Esophagus (tissue), 2 donors: Measurements from ENCODE around the gene TBC1D9. TPM values are rescaled to one million over a fixed set of nuclear protein-coding genes. Genes with fewer than 3 reads are reported as not detected.

Experiments
- H3K27ac ChIP-seq, 2 donors: one replicate each; pipeline ENCODE4 v1.5.1; 2013; ENCODE audit warnings: low read depth in 2 of 2, mild to moderate bottlenecking in 2 of 2, inconsistent platforms in 1 of 2, low read length in 1 of 2, moderate library complexity in 1 of 2
- H3K27me3 ChIP-seq, 2 donors: one replicate each; pipeline ENCODE4 v1.6.1; 2013; ENCODE audit warnings: low read length in 2 of 2, control low read depth in 1 of 2, mild to moderate bottlenecking in 1 of 2; ENCODE audit not compliant: insufficient read depth in 2 of 2, control insufficient read depth in 1 of 2
- H3K36me3 ChIP-seq, 2 donors: one replicate each; pipeline ENCODE4 v1.6.1; 2013; ENCODE audit warnings: low read length in 1 of 2; ENCODE audit not compliant: control insufficient read depth in 2 of 2, insufficient read depth in 2 of 2
- H3K4me1 ChIP-seq, 2 donors: one replicate each; pipeline ENCODE4 v1.6.1; 2013; ENCODE audit warnings: low read length in 1 of 2; ENCODE audit not compliant: control insufficient read depth in 2 of 2, insufficient read depth in 2 of 2
- H3K4me3 ChIP-seq, 2 donors: one replicate each; pipeline ENCODE4 v1.5.1; 2013; ENCODE audit warnings: low read length in 2 of 2, mild to moderate bottlenecking in 2 of 2, low read depth in 1 of 2, moderate library complexity in 1 of 2
- H3K9me3 ChIP-seq, 2 donors: one replicate each; pipeline ENCODE4 v1.6.1; 2013; ENCODE audit warnings: mild to moderate bottlenecking in 2 of 2, low read depth in 1 of 2, low read length in 1 of 2, moderate library complexity in 1 of 2; ENCODE audit not compliant: control insufficient read depth in 2 of 2, insufficient read depth in 1 of 2
- WGBS, 2 donors: extraction: QIAGEN DNeasy Blood & Tissue Kit; methylation state at CpG; one replicate each; pipeline ENCODE4 v1.1.7; 2013; 5-methylcytosine and 5-hydroxymethylcytosine counted together
- polyA plus RNA-seq, 2 donors: library from polyadenylated mRNA; stranded (reverse); fragments of 200-250 nt; gene quantifications; one replicate each; pipeline ENCODE4 v1.2.3, GENCODE V29; 2013
- donor health status: healthy with polysubstance abuse.
- donor health status: Bipolar disorder and iron deficiency.

TBC1D9 gene
- polyA plus RNA-seq, 2 donors = 3.3 to 6.3 TPM

GRCh38 chr4:140686796-140687195 lies 69.4 kb downstream of the TBC1D9 start:
- Histone ChIP-seq H3K9me3 (no peaks in the 10 kb centered on the region), H3K4me1 (peaks cover 2% of the 10 kb centered on the region in 2 donors), H3K36me3 (no peaks in the 10 kb centered on the region), H3K4me3 (no peak overlapping the region), H3K27me3 (no peaks in the 10 kb centered on the region), H3K27ac (no peak overlapping the region)

- Histone ChIP-seq H3K36me3 (no peaks in the 10 kb centered on the region), H3K9me3 (no peaks in the 10 kb centered on the region), H3K27ac (no peak overlapping the region), H3K4me3 (no peak overlapping the region), H3K4me1 (peaks cover 0 to 2% of the 10 kb centered on the region in 2 donors), H3K27me3 (no peaks in the 10 kb centered on the region)
Measured at GRCh38 chr4:140684314-140684713, 71.9 kb downstream of the TBC1D9 start.

GRCh38 chr4:140681201-140681600 lies 75.0 kb downstream of the TBC1D9 start:
- H3K4me3 ChIP-seq = no peak overlapping the region
- H3K27ac ChIP-seq = no peak overlapping the region
- 89 to 92% methylated on average over 3 of the region's 3 CpGs for WGBS, 2 donors
- H3K9me3 ChIP-seq = no peaks in the 10 kb centered on the region
- no peaks in the 10 kb centered on the region for H3K4me1 ChIP-seq
- no peaks in the 10 kb centered on the region for H3K27me3 ChIP-seq
- peaks cover 0 to 7% of the 10 kb centered on the region in 2 donors for H3K36me3 ChIP-seq

- Histone ChIP-seq H3K4me1 (no peaks in the 10 kb centered on the region), H3K36me3 (peaks cover 0 to 7% of the 10 kb centered on the region in 2 donors), H3K4me3 (no peak overlapping the region), H3K27me3 (no peaks in the 10 kb centered on the region), H3K27ac (no peak overlapping the region), H3K9me3 (no peaks in the 10 kb centered on the region)
- 98 to 100% methylated on average over 1 of the region's 1 CpG for WGBS, 2 donors
Measured at GRCh38 chr4:140680686-140681085, 75.5 kb downstream of the TBC1D9 start.

GRCh38 chr4:140679576-140679975 lies 76.6 kb downstream of the TBC1D9 start:
- H3K36me3 ChIP-seq = peaks cover 0 to 7% of the 10 kb centered on the region in 2 donors
- 83 to 92% methylated on average over 3 of the region's 3 CpGs for WGBS, 2 donors
- H3K4me3 ChIP-seq = no peak overlapping the region
- H3K27ac ChIP-seq = no peak overlapping the region
- no peaks in the 10 kb centered on the region for H3K27me3 ChIP-seq
- H3K9me3 ChIP-seq = no peaks in the 10 kb centered on the region
- no peaks in the 10 kb centered on the region for H3K4me1 ChIP-seq

GRCh38 chr4:140675599-140676231 lies 80.5 kb downstream of the TBC1D9 start:
- Histone ChIP-seq H3K27ac (no peak overlapping the region), H3K36me3 (peaks cover 0 to 7% of the 10 kb centered on the region in 2 donors)

GRCh38 chr4:140673729-140674128 lies 82.5 kb downstream of the TBC1D9 start:
- H3K4me1 ChIP-seq = peaks cover 0 to 2% of the 10 kb centered on the region in 2 donors
- WGBS, 2 donors = 59% methylated on average over 3 of the region's 3 CpGs
- no peaks in the 10 kb centered on the region for H3K9me3 ChIP-seq
- no peaks in the 10 kb centered on the region for H3K27me3 ChIP-seq
- H3K36me3 ChIP-seq = peaks cover 3 to 9% of the 10 kb centered on the region in 2 donors
- H3K4me3 ChIP-seq = no peak overlapping the region
- no peak overlapping the region for H3K27ac ChIP-seq

More at GRCh38 chr4:140675599-140676231, 80.5 kb downstream of the TBC1D9 start:
- no peaks in the 10 kb centered on the region for H3K9me3 ChIP-seq
- no peaks in the 10 kb centered on the region for H3K27me3 ChIP-seq
- no peak overlapping the region for H3K4me3 ChIP-seq
- H3K4me1 ChIP-seq = peaks cover 0 to 2% of the 10 kb centered on the region in 2 donors
- 81% methylated on average over 4 of the region's 4 CpGs for WGBS, 2 donors

GRCh38 chr4:140672416-140672815 lies 83.8 kb downstream of the TBC1D9 start:
- H3K36me3 ChIP-seq = peaks cover 3 to 7% of the 10 kb centered on the region in 2 donors

GRCh38 chr4:140668111-140668510 lies 88.1 kb downstream of the TBC1D9 start:
- no peaks in the 10 kb centered on the region for H3K27me3 ChIP-seq
- H3K27ac ChIP-seq = no peak overlapping the region
- no peak overlapping the region for H3K4me3 ChIP-seq
- peaks cover 3 to 9% of the 10 kb centered on the region in 2 donors for H3K36me3 ChIP-seq
- H3K4me1 ChIP-seq = peaks cover 0 to 2% of the 10 kb centered on the region in 2 donors
- H3K9me3 ChIP-seq = no peaks in the 10 kb centered on the region
- 87 to 94% methylated on average over 1 of the region's 1 CpG for WGBS, 2 donors

More at GRCh38 chr4:140672416-140672815, 83.8 kb downstream of the TBC1D9 start:
- no peak overlapping the region for H3K27ac ChIP-seq
- H3K4me3 ChIP-seq = no peak overlapping the region
- H3K27me3 ChIP-seq = no peaks in the 10 kb centered on the region
- H3K4me1 ChIP-seq = peaks cover 0 to 2% of the 10 kb centered on the region in 2 donors
- 90 to 92% methylated on average over 4 of the region's 4 CpGs for WGBS, 2 donors
- no peaks in the 10 kb centered on the region for H3K9me3 ChIP-seq
